Heart left ventricle (tissue), 13 donors: Measurements from ENCODE around the gene TBC1D32.

ENCODE experiments used
- POLR2A ChIP-seq, 2 donors: fragments of 450-650 bp; IDR thresholded peaks; one replicate each; pipeline ENCODE4 v1.6.1; 2017; ENCODE audit warnings: antibody characterized with exemption in 2 of 2, mild to moderate bottlenecking in 2 of 2, moderate library complexity in 2 of 2
- TF ChIP-seq, protein P1 (sequence below), 12 donors: fragments of 200-600 bp; sonication (generic) in 4 of 12; IDR thresholded peaks; one replicate each; pipeline versions ENCODE4 v1.5.0 to v1.8.0; 2018 to 2022; ENCODE audit warnings: antibody characterized with exemption in 12 of 12, mild to moderate bottlenecking in 5 of 12
- donor health status: ischemic (EF 13 %, LVEDD 7.1; RV severe dilation, severe dysfunction).
- donor health status: DM: no; HTN: yes; CAD: no.
- donor health status: DM: no; HTN: no; CAD: no.
- donor health status: ischemic (EF 25% LVEDD 6.9; RV normal size, moderate dysfunction).
- donor health status: ischemic (EF 25% LVEDD 5.7; RV mildly dilated, moderate dysfunction).
- donor health status: ischemic (EF 35%, LVEDD 5.7; RV mildly dilated, moderate dysfunction).
- donor health status: nonischemic (EF 11% LVEDD 7.7; RV severe dilation, severe dysfunction).
- donor health status: DM: yes; HTN: yes; CAD: no.
- donor health status: PGD.
- donor health status: ischemic (EF 29% LVEDD 5.4; RV normal size, mild dysfunction).
- donor health status: nonischemic (EF 23%, LVEDD 6.1; RV moderate dilation, normal function).

DNA sequence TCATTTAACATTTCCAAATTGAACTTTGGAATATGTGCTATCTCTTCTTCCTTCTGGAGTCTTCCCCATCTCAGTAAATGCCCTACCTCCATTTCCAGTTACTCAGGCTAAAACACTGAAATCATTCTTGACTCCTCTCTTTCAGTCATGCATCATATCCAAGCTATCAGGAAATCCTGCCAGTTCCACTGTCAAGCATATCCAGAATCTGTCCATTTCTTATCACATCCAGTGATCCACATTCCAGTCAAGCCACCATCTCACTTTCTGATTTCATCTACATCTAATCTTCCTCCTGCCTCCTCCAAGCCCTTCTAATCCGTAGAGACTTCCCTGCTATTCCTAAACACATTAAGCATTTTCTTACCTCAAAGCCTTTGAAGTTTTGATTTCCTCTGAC, 15.3 kb upstream of the TBC1D32 start:
- TF ChIP-seq, protein P1, sequence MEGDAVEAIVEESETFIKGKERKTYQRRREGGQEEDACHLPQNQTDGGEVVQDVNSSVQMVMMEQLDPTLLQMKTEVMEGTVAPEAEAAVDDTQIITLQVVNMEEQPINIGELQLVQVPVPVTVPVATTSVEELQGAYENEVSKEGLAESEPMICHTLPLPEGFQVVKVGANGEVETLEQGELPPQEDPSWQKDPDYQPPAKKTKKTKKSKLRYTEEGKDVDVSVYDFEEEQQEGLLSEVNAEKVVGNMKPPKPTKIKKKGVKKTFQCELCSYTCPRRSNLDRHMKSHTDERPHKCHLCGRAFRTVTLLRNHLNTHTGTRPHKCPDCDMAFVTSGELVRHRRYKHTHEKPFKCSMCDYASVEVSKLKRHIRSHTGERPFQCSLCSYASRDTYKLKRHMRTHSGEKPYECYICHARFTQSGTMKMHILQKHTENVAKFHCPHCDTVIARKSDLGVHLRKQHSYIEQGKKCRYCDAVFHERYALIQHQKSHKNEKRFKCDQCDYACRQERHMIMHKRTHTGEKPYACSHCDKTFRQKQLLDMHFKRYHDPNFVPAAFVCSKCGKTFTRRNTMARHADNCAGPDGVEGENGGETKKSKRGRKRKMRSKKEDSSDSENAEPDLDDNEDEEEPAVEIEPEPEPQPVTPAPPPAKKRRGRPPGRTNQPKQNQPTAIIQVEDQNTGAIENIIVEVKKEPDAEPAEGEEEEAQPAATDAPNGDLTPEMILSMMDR (IDR thresholded peaks at IDR 0.05) = no peak
- TF ChIP-seq POLR2A (IDR thresholded peaks at IDR 0.05) = no peak
